ENCODE data around the gene KCNQ4.

The KCNQ4 gene

DNA sequence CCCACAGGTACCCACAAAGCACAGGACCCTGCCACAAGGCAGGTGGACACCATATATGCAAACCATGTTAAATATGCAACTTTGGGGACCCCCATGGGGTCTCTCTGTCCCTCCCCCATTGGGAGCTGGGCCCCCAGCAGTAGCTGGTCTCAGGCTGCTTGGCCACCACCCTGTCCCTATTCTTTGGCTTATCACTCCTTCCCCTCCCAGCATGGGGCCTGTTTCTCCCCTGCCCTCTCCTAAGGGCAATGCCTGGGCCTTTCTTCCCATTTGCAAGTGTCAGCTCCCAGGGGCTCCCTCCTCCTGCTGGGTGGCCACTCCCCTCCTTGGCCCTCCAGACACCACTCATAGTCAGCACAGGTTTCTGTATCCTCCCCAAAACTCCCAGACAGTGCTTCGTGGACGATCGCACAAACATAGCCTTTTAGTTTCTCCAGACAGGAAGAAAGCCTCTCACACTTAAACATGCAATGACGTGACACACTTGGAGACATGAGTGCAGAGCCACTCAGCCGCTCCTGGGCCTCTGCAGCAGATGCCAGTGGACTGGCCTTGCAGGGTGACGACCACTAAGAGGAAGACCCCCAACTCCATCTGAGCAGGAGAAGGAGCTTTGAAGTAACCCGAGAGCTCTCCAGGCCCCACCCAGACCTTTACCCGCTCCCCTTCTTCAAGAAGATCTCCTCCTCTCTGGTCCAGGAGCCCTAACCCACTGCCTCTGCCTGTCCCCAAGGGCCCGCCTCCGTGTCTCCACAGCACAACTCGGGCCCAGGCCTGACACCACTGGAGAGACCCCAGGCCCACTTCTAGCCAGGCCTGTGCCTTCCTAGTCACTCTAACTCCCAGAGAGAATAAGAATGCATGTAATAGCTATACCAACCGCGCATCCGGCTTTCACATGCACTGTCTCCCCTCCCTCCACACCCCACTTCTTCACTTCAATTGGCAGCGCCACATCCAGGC, 55.7 kb downstream of the KCNQ4 start:
- TF ChIP-seq CSDC2 (CRISPR knock-in tag; IDR thresholded peaks at IDR 0.05) (no peak), SNAI2 (CRISPR knock-in tag; IDR thresholded peaks at IDR 0.05) (no peak), PATZ1 (CRISPR knock-in tag; IDR thresholded peaks at IDR 0.05; ENCODE audit: borderline replicate concordance) (no peak), GLIS3 (CRISPR knock-in tag; IDR thresholded peaks at IDR 0.05) (no peak), RARB (CRISPR knock-in tag; IDR thresholded peaks at IDR 0.05) (no peak), TCF4 (CRISPR knock-in tag; IDR thresholded peaks at IDR 0.05; ENCODE audit: borderline replicate concordance) (no peak)
- no peak for ATAC-seq

- TF ChIP-seq SNAI2 (CRISPR knock-in tag; IDR thresholded peaks at IDR 0.05) (no peak), RARB (CRISPR knock-in tag; IDR thresholded peaks at IDR 0.05) (no peak), POU6F1 (CRISPR knock-in tag; IDR thresholded peaks at IDR 0.05; ENCODE audit: borderline replicate concordance, low read depth) (no peak), BACH2 (CRISPR knock-in tag; IDR thresholded peaks at IDR 0.05; ENCODE audit: borderline replicate concordance) (no peak), OSR1 (CRISPR knock-in tag; IDR thresholded peaks at IDR 0.05) (no peak), ARNTL (CRISPR knock-in tag; IDR thresholded peaks at IDR 0.05; ENCODE audit: borderline replicate concordance, low read depth) (no peak), ZFP3 (CRISPR knock-in tag; IDR thresholded peaks at IDR 0.05) (no peak), ZNF565 (CRISPR knock-in tag; conservative IDR thresholded peaks at IDR 0.05; ENCODE audit: low read depth) (no peak)
- ATAC-seq = no peak
These were observed 56.4 kb downstream of the KCNQ4 start for GRCh38 chr1:40839943-40840335.

GRCh38 chr1:40840526-40841323, 57.1 kb downstream of the KCNQ4 start:
- ATAC-seq = no peak

More at GRCh38 chr1:40840526-40841323, 57.1 kb downstream of the KCNQ4 start:
- TF ChIP-seq TCF4 (CRISPR knock-in tag; IDR thresholded peaks at IDR 0.05; ENCODE audit: borderline replicate concordance) = no peak
- no peak for TF ChIP-seq GLIS3 (CRISPR knock-in tag; IDR thresholded peaks at IDR 0.05)
- TF ChIP-seq BACH2 (CRISPR knock-in tag; IDR thresholded peaks at IDR 0.05; ENCODE audit: borderline replicate concordance) = no peak
- no peak for TF ChIP-seq OSR1 (CRISPR knock-in tag; IDR thresholded peaks at IDR 0.05)
- no peak for TF ChIP-seq TOX (CRISPR knock-in tag; IDR thresholded peaks at IDR 0.05; ENCODE audit: borderline replicate concordance)
- TF ChIP-seq PPARA (CRISPR knock-in tag; IDR thresholded peaks at IDR 0.05; ENCODE audit: borderline replicate concordance) = no peak
- TF ChIP-seq SNAI2 (CRISPR knock-in tag; IDR thresholded peaks at IDR 0.05) = no peak
- no peak for TF ChIP-seq ZNF565 (CRISPR knock-in tag; conservative IDR thresholded peaks at IDR 0.05; ENCODE audit: low read depth)
- no peak for TF ChIP-seq CSDC2 (CRISPR knock-in tag; IDR thresholded peaks at IDR 0.05)
- TF ChIP-seq ESRRG (CRISPR knock-in tag; IDR thresholded peaks at IDR 0.05) = no peak
- TF ChIP-seq ARNTL (CRISPR knock-in tag; IDR thresholded peaks at IDR 0.05; ENCODE audit: borderline replicate concordance, low read depth) = no peak
- no peak for TF ChIP-seq ZNF8 (CRISPR knock-in tag; IDR thresholded peaks at IDR 0.05)
- no peak for TF ChIP-seq ZFP30 (CRISPR knock-in tag; IDR thresholded peaks at IDR 0.05)
- no peak for TF ChIP-seq PATZ1 (CRISPR knock-in tag; IDR thresholded peaks at IDR 0.05; ENCODE audit: borderline replicate concordance)
- no peak for TF ChIP-seq ZC3H10 (CRISPR knock-in tag; IDR thresholded peaks at IDR 0.05)
- no peak for TF ChIP-seq CREB5 (CRISPR knock-in tag; IDR thresholded peaks at IDR 0.05; ENCODE audit: low read depth)
- no peak for TF ChIP-seq ZFP3 (CRISPR knock-in tag; IDR thresholded peaks at IDR 0.05)
- TF ChIP-seq RARB (CRISPR knock-in tag; IDR thresholded peaks at IDR 0.05) = no peak
